HepG2 (cell line): ENCODE measurements around the gene PCSK6. TPM values are rescaled to one million over a fixed set of nuclear protein-coding genes. Genes with fewer than 3 reads are reported as not detected.
A peak's percentile ranks its signal among the peaks of the same experiment; 100 is the strongest.

Experiments
- ATAC-seq: fragments of 200-7000 bp; cut with Tn5 transposase; 3 replicates; pipeline ENCODE4 v1.9.1; 2020; ENCODE audit warnings: mild to moderate bottlenecking, moderate library complexity
- BruUV-seq: library from RNA; stranded (reverse); fragments of 400-500 nt; replicated peaks from 2 replicates; lab custom pipeline; 2021; lab: Mats Ljungman, UMichigan
- CTCF ChIA-PET: fragments of 300-600 bp; formaldehyde crosslinking; extraction: SDS; loops from one replicate; lab custom pipeline; 2021; ENCODE audit warnings: low total read pairs, inconsistent platforms, low intra/inter-chr PET ratio; lab: Yijun Ruan, JAX
- POLR2A ChIA-PET: fragments of 350-600 bp; sonication (Branson Sonifier 250); formaldehyde crosslinking; loops from one replicate; lab custom pipeline; 2020; ENCODE audit warnings: antibody characterized with exemption, inconsistent platforms; lab: Yijun Ruan, JAX
- DNase-seq: peaks from one replicate; pipeline ENCODE4 v3.0.0-alpha.2; 2015; ENCODE audit warnings: low spot score
- FAIRE-seq: peaks from 3 replicates; lab custom pipeline; 2011; peaks lifted over from hg19 to GRCh38; lab: Jason Lieb, UNC
- H2AFZ ChIP-seq: one replicate; pipeline ENCODE4 v1.6.1; 2011; ENCODE audit warnings: low read length, inconsistent platforms
- H3K27ac ChIP-seq: fragments of 300-600 bp; 3 replicates; pipeline ENCODE4 v1.8.0; 2011; ENCODE audit warnings: mixed run types, mild to moderate bottlenecking, mixed read lengths, low read length, inconsistent platforms; ENCODE audit not compliant: insufficient read depth; ENCODE audit errors: extremely low read length
- H3K27me3 ChIP-seq, 2 experiments: fragments of 200-600 bp in 1 of 2; 2 replicates in 1 of 2; 3 replicates in 1 of 2; pipeline versions ENCODE4 v1.6.0 to v1.8.0; 2011; ENCODE audit warnings: low read length in 2 of 2, mild to moderate bottlenecking in 2 of 2, moderate library complexity in 2 of 2, inconsistent platforms in 1 of 2; ENCODE audit not compliant: insufficient read depth in 2 of 2, control insufficient read depth in 1 of 2
- H3K36me3 ChIP-seq, 2 experiments: fragments of 200-600 bp in 1 of 2; replicated peaks in 1 of 2; 2 replicates in 1 of 2; 3 replicates in 1 of 2; pipeline versions ENCODE4 v1.5.1 to v1.8.0; 2011; ENCODE audit warnings: low read length in 2 of 2, inconsistent platforms in 1 of 2; ENCODE audit not compliant: insufficient read depth in 2 of 2, control insufficient read depth in 1 of 2
- H3K4me1 ChIP-seq: 2 replicates; pipeline ENCODE4 v1.5.1; 2012; ENCODE audit warnings: low read length, inconsistent platforms; ENCODE audit not compliant: insufficient read depth
- H3K4me2 ChIP-seq: 2 replicates; pipeline ENCODE4 v1.6.0; 2011; ENCODE audit warnings: low read depth, low read length, inconsistent platforms
- H3K4me3 ChIP-seq, 3 experiments: fragments of 200-600 bp in 1 of 3; sonication (generic), shearing (Covaris generic) in 1 of 3; replicated peaks in 1 of 3; 2 replicates each; pipeline ENCODE4 v1.5.1; 2011 to 2016; ENCODE audit warnings: low read length in 3 of 3, inconsistent platforms in 2 of 3, low read depth in 2 of 3, mild to moderate bottlenecking in 2 of 3, control low read depth in 1 of 3, mixed read lengths in 1 of 3; ENCODE audit not compliant: insufficient read depth in 1 of 3
- H3K79me2 ChIP-seq: one replicate; pipeline ENCODE4 v1.6.1; 2011; ENCODE audit warnings: low read length, inconsistent platforms; ENCODE audit not compliant: insufficient read depth
- H3K9ac ChIP-seq: 2 replicates; pipeline ENCODE4 v1.6.0; 2011; ENCODE audit warnings: mild to moderate bottlenecking, low read depth, low read length, inconsistent platforms; ENCODE audit not compliant: insufficient read depth
- H3K9me3 ChIP-seq: 2 replicates; pipeline ENCODE4 v1.5.1; 2012; ENCODE audit warnings: mild to moderate bottlenecking, low read length
- H4K20me1 ChIP-seq: 2 replicates; pipeline ENCODE4 v1.6.0; 2011; ENCODE audit warnings: inconsistent platforms, mild to moderate bottlenecking, low read length, moderate library complexity; ENCODE audit not compliant: insufficient read depth
- ARHGAP35 ChIP-seq: sonication (generic); formaldehyde crosslinking; IDR thresholded peaks from 2 replicates; pipeline ENCODE4 v1.9.0; 2022; ENCODE audit warnings: mild to moderate bottlenecking, inconsistent platforms, moderate library complexity, missing genetic modification reagents, borderline replicate concordance
- MAFG ChIP-seq: sonication (generic); formaldehyde crosslinking; IDR thresholded peaks from 2 replicates; pipeline ENCODE4 v1.5.1; 2020; ENCODE audit warnings: mild to moderate bottlenecking, missing genetic modification reagents
- NFE2L1 ChIP-seq: sonication (generic); formaldehyde crosslinking; IDR thresholded peaks from 2 replicates; pipeline ENCODE4 v1.4.0; 2020; ENCODE audit warnings: missing genetic modification reagents, mild to moderate bottlenecking, borderline replicate concordance
- SNRNP70 ChIP-seq: fragments of 200-400 bp; formaldehyde crosslinking; IDR thresholded peaks from 2 replicates; pipeline ENCODE4 v1.6.1; 2017; ENCODE audit warnings: mild to moderate bottlenecking, low read depth, low read length, moderate library complexity
- TCF7 ChIP-seq: sonication (generic); IDR thresholded peaks from 2 replicates; pipeline ENCODE4 v1.6.1; 2016; ENCODE audit warnings: antibody characterized with exemption, low read depth
- ZC3H13 ChIP-seq: sonication (generic); formaldehyde crosslinking; IDR thresholded peaks from 2 replicates; pipeline ENCODE4 v1.8.1; 2023; ENCODE audit warnings: mild to moderate bottlenecking, missing genetic modification reagents, moderate library complexity
- ZFY ChIP-seq: sonication (generic); formaldehyde crosslinking; IDR thresholded peaks from 2 replicates; pipeline ENCODE4 v1.4.0; 2020; ENCODE audit warnings: missing genetic modification reagents
- ZNF256 ChIP-seq: sonication (generic); formaldehyde crosslinking; conservative IDR thresholded peaks from 2 replicates; pipeline ENCODE4 v1.4.0; 2020; ENCODE audit warnings: missing genetic modification reagents
- ZNF333 ChIP-seq: sonication (generic); formaldehyde crosslinking; IDR thresholded peaks from 2 replicates; pipeline ENCODE4 v1.4.0; 2020; ENCODE audit warnings: mild to moderate bottlenecking, missing genetic modification reagents, borderline replicate concordance
- ZSCAN12 ChIP-seq: sonication (generic); formaldehyde crosslinking; IDR thresholded peaks from 2 replicates; pipeline ENCODE4 v1.9.0; 2021; ENCODE audit warnings: mild to moderate bottlenecking, missing genetic modification reagents
- WGBS: methylation state at CpG from one replicate; pipeline ENCODE4 v1.1.6; 2017; ENCODE audit warnings: low lambda C conversion rate; 5-methylcytosine and 5-hydroxymethylcytosine counted together
- in situ Hi-C: cut with HindIII; loops from 2 replicates; pipeline ENCODE4 v1.10.0; 2017; ENCODE audit warnings: low pct_unique_long_range_greater_than_20kb; ENCODE audit not compliant: extremely low pct_ligation_motif_present
- intact Hi-C: fragments of 100-400 bp; cut with micrococcal nuclease; formaldehyde crosslinking; loops from one replicate; pipeline ENCODE4 v1.10.0; 2022; ENCODE audit not compliant: unreplicated experiment
- polyA plus RNA-seq, 8 experiments: library from polyadenylated mRNA; depleted of rRNA in 3 of 8; stranded (reverse) in 7 of 8; unstranded in 1 of 8; fragments of >200 nt; fragmentation: Illumina TruSeq in 4 of 8; extraction: Trizol in 4 of 8; gene quantifications; 2 replicates each; pipeline versions ENCODE4 v1.2.1 to v1.2.3, GENCODE V29; 2011 to 2016; ENCODE audit warnings: low read depth in 4 of 8, missing spikeins in 1 of 8, mixed read lengths in 1 of 8; ENCODE audit not compliant: insufficient read depth in 1 of 8
- total RNA-seq, 5 experiments: library from RNA; depleted of rRNA; stranded (reverse); fragments of >200 nt; fragmentation: Illumina TruSeq; extraction: Trizol; gene quantifications; 2 replicates each; pipeline ENCODE4 v1.2.3, GENCODE V29; 2016; ENCODE audit warnings: low read depth in 1 of 5
- TF ChIP-seq, protein P1 (sequence below): IDR thresholded peaks from 2 replicates; pipeline ENCODE4 v1.6.1; 2018; ENCODE audit warnings: missing genetic modification reagents
- TF ChIP-seq, protein P2 (sequence below): sonication (generic); formaldehyde crosslinking; IDR thresholded peaks from 2 replicates; pipeline ENCODE4 v1.9.0; 2021; ENCODE audit warnings: missing genetic modification reagents, mild to moderate bottlenecking, borderline replicate concordance
- TF ChIP-seq, protein P3 (sequence below): sonication (generic); formaldehyde crosslinking; IDR thresholded peaks from 2 replicates; pipeline ENCODE4 v1.8.0; 2022; ENCODE audit warnings: mild to moderate bottlenecking, missing genetic modification reagents; ENCODE audit not compliant: insufficient replicate concordance

The PCSK6 gene
- total and polyA plus RNA-seq, 2 of the 13 experiments (the other 11 are each of a cell fraction or from before 2014, with no cell fraction given), result 56.5 to 155 TPM

DNA sequence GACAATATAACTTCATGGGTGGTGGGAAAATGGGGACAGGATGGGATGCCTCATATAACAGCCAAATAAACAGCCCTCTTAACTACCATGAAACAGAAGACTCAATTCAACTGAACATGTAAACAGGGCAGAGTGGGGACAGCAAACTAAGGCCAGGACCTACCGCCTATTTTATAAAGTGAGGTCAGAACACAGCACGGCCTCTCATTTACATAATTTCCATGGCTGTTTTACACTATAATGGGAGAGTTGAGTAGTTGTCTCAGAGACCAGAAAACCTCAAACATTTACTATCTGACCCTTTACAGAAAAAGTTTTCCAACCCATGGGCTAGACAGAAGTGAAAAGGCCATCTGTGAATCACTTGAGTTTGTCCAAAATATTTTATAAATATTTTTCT is 137.8 kb downstream of the PCSK6 start:
- H3K36me3 ChIP-seq, result peaks cover 13 to 58% of the 10 kb centered on the region in 2 experiments; a peak in 4 of 5 replicates

DNA sequence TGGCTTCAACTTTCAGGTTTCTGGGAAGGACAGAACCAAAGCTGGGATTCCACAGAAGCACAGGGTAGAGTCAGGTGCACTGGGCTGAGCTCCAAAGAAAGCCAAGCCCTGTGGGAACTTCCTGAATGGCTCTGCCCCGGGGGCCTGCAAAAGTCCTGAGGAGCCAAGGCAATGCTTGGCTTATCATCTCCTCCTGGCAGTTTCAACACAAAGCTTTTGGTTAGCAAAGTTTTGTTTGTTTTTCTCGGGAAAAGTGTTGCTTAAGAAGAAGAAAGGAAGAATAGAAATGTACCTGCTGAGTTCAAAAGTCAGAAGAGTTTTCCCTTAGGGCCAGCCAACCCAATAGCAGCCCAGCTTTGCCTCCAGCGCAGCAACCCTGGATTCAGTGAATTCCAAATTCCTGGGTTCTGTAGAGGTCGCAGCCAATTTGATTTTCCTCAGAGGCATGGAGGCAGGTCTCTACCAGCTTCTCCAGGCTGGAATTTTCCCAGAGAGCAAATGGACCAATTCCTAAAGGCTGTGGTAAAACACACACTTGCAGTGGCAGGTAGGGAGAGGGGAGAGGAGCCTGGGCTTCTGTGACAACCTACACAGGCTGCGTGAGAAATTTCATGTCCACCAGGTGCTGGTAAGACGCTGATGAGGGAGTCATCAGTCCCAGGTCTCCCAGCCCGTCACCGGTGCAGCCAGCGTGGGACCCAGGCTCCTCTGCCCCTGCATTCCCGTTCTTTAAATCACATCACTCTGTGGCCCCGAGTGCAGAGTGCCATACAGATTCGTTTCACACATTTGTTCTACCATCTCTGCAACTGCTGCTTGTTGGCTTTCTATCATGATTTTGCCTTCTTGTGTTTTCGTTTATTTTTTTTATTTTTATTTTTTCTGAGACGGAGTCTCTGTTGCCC is 140.2 kb downstream of the PCSK6 start:
- intact Hi-C loops (no loop called here), in situ Hi-C loops (no loop called here)
- ChIA-PET POLR2A (interaction anchor here (1.4 kb wide), 1 partner anchor 179 kb away, joined by 3 read pairs; no protein-coding TSS in a partner anchor), CTCF (no interaction called here)
- H3K36me3 ChIP-seq, result peaks cover 10 to 51% of the 10 kb centered on the region in 2 experiments
- 80% methylated on average over 14 of the region's 14 CpGs for WGBS
- H3K27ac ChIP-seq, result no peak overlapping the region
- H3K9me3 ChIP-seq, result no peaks in the 10 kb centered on the region
- no peak overlapping the region for H2AFZ ChIP-seq
- FAIRE-seq (no peak), DNase-seq (no peak), ATAC-seq (peak; percentile 44)
- H3K4me2 ChIP-seq, result no peak overlapping the region
- no peak overlapping the region for H3K9ac ChIP-seq
- H3K27me3 ChIP-seq, result no peaks in the 10 kb centered on the region
- BruUV-seq, result no TSS peak
- no peak overlapping the region for H3K4me3 ChIP-seq
- no peaks in the 10 kb centered on the region for H4K20me1 ChIP-seq
- H3K4me1 ChIP-seq, result no peaks in the 10 kb centered on the region
- no peaks in the 10 kb centered on the region for H3K79me2 ChIP-seq
- TF ChIP-seq NFE2L1 (no peak), ZFY (no peak), MAFG (CRISPR knock-in tag) (no peak), ZNF333 (CRISPR knock-in tag) (no peak), ZSCAN12 (CRISPR knock-in tag) (no peak), ZNF256 (CRISPR knock-in tag) (no peak), SNRNP70 (no peak), ZC3H13 (no peak), TCF7 (no peak)
- TF ChIP-seq, protein P1, sequence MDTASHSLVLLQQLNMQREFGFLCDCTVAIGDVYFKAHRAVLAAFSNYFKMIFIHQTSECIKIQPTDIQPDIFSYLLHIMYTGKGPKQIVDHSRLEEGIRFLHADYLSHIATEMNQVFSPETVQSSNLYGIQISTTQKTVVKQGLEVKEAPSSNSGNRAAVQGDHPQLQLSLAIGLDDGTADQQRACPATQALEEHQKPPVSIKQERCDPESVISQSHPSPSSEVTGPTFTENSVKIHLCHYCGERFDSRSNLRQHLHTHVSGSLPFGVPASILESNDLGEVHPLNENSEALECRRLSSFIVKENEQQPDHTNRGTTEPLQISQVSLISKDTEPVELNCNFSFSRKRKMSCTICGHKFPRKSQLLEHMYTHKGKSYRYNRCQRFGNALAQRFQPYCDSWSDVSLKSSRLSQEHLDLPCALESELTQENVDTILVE (CRISPR knock-in tag), result no peak
- TF ChIP-seq, protein P2, sequence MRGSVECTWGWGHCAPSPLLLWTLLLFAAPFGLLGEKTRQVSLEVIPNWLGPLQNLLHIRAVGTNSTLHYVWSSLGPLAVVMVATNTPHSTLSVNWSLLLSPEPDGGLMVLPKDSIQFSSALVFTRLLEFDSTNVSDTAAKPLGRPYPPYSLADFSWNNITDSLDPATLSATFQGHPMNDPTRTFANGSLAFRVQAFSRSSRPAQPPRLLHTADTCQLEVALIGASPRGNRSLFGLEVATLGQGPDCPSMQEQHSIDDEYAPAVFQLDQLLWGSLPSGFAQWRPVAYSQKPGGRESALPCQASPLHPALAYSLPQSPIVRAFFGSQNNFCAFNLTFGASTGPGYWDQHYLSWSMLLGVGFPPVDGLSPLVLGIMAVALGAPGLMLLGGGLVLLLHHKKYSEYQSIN (CRISPR knock-in tag), result no peak
- TF ChIP-seq, protein P3, sequence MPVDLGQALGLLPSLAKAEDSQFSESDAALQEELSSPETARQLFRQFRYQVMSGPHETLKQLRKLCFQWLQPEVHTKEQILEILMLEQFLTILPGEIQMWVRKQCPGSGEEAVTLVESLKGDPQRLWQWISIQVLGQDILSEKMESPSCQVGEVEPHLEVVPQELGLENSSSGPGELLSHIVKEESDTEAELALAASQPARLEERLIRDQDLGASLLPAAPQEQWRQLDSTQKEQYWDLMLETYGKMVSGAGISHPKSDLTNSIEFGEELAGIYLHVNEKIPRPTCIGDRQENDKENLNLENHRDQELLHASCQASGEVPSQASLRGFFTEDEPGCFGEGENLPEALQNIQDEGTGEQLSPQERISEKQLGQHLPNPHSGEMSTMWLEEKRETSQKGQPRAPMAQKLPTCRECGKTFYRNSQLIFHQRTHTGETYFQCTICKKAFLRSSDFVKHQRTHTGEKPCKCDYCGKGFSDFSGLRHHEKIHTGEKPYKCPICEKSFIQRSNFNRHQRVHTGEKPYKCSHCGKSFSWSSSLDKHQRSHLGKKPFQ (CRISPR knock-in tag), result no peak

More for the DNA sequence above, 137.8 kb downstream of the PCSK6 start:
- BruUV-seq, result no TSS peak
- no peak for ATAC-seq
- Histone ChIP-seq H3K4me1 (no peaks in the 10 kb centered on the region), H3K4me2 (no peak overlapping the region), H3K27ac (no peak overlapping the region), H3K4me3 (no peak overlapping the region), H3K79me2 (no peaks in the 10 kb centered on the region), H3K9me3 (no peaks in the 10 kb centered on the region), H4K20me1 (no peaks in the 10 kb centered on the region), H2AFZ (no peak overlapping the region), H3K9ac (no peak overlapping the region)
- no peak for DNase-seq
- in situ Hi-C loops, result no loop called here
- WGBS, result 97% methylated on average over 2 of the region's 2 CpGs
- no peak for FAIRE-seq
- TF ChIP-seq ARHGAP35 (CRISPR knock-in tag), result no peak
- TF ChIP-seq, all 625 proteins: peak for 0
- ChIA-PET POLR2A (no interaction called here), CTCF (no interaction called here)
- no peaks in the 10 kb centered on the region for H3K27me3 ChIP-seq
- intact Hi-C loops, result no loop called here
